ENCODE data around the gene PDHX. TPM values are rescaled to one million over a fixed set of nuclear protein-coding genes. Genes with fewer than 3 reads are reported as not detected.

The PDHX gene
- total RNA-seq, 1 experiment from 2014 or later = 63.0 TPM

DNA sequence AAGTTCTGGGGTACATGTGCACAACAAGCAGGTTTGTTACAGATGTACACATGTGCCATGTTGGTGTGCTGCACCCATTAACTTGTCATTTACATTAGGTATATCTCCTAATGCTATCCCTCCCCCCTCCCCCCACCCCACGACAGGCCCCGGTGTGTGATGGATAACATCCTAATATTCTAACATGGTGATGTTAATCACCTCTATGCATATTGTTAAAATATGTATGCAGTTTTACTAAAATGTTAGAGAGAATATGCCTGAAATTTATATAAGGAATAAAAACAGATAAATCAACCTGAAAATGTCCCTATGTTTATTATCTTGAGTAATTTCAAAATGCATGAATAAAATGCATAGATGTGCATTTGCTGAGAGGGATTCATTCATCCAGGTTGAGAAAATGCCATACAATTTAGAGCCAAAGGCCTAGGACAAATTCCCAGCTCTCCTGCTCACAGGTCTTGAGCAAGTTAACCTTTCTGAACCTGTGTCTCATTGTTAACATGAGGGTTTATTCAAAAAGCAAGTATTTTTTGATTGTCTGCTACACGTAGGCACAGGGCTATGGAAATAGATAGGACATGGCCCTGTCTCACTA, 38.9 kb upstream of the PDHX start:
- intact Hi-C loops (cut with micrococcal nuclease; ENCODE audit: unreplicated experiment) = no loop called here
- ChIA-PET CTCF (no interaction called here), POLR2A (no interaction called here)
- H3K9me3 ChIP-seq (ENCODE audit: control insufficient read depth, insufficient read depth, low read depth, low read length) = no peaks in the 10 kb centered on the region
- H3K4me3 ChIP-seq (ENCODE audit: low read depth in 2 of 2, low read length in 2 of 2) = no peak overlapping the region
- TF ChIP-seq SIN3A (IDR thresholded peaks at IDR 0.05; ENCODE audit: borderline replicate concordance, insufficient read depth, low read depth, low read length) = no peak
- TF ChIP-seq POLR2AphosphoS5 (IDR thresholded peaks at IDR 0.05; ENCODE audit: low read depth, low read length) = no peak
- no peak for TF ChIP-seq TCF7L2 (IDR thresholded peaks at IDR 0.05; ENCODE audit: low read depth, low read length)
- TF ChIP-seq CTCF (IDR thresholded peaks at IDR 0.05) = no peak
- no peak for TF ChIP-seq REST (IDR thresholded peaks at IDR 0.05; ENCODE audit: insufficient read depth in 1 of 2, low read depth in 2 of 2, low read length in 1 of 2)
- in situ Hi-C loops (cut with HindIII; ENCODE audit: low pct_unique_long_range_greater_than_20kb, low sequenced_read_pairs) = no loop called here
- no peak for DNase-seq (ENCODE audit: low read depth, low spot score)
- ATAC-seq = no peak
- no TSS peak for BruUV-seq (replicated peaks)
- H3K36me3 ChIP-seq (ENCODE audit: control insufficient read depth, insufficient read depth, low read length) = no peaks in the 10 kb centered on the region
- no peak overlapping the region for H3K27ac ChIP-seq (ENCODE audit: low read length)
- H3K4me1 ChIP-seq (ENCODE audit: control insufficient read depth, insufficient read depth, low read length) = no peaks in the 10 kb centered on the region
- no peaks in the 10 kb centered on the region for H3K27me3 ChIP-seq (ENCODE audit: control insufficient read depth, insufficient read depth, low read length)

DNA sequence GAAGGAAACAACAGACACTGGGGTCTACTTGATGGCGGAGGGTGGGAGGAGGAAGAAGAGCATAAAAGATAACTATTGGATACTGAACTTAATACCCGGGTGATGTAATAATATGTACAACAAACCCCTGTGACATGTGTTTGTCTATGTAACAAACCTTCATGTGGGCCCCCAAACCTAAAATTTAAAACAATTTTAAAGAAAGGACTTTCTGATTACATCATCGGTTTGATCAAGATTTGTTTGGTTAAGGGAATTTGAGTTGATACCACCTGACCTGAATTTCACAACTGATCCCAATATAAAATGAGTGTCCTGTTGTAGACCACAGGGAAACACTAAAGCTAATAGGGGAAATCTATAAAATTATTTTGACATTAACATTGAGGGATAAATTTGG, 34.5 kb upstream of the PDHX start:
- ChIA-PET POLR2A (interaction anchor here (0.7 kb wide), 1 partner anchor 436 kb away, joined by 4 read pairs; no protein-coding TSS in a partner anchor), CTCF (interaction anchor here (0.7 kb wide), 1 partner anchor 131 kb away, joined by 3 read pairs; no protein-coding TSS in a partner anchor)
- H3K27ac ChIP-seq (ENCODE audit: low read length) = no peak overlapping the region
- in situ Hi-C loops (cut with HindIII; ENCODE audit: low pct_unique_long_range_greater_than_20kb, low sequenced_read_pairs) = no loop called here
- H3K4me1 ChIP-seq (ENCODE audit: control insufficient read depth, insufficient read depth, low read length) = no peaks in the 10 kb centered on the region
- TF ChIP-seq REST (IDR thresholded peaks at IDR 0.05; ENCODE audit: insufficient read depth in 1 of 2, low read depth in 2 of 2, low read length in 1 of 2) (no peak), TCF7L2 (IDR thresholded peaks at IDR 0.05; ENCODE audit: low read depth, low read length) (no peak), CTCF (IDR thresholded peaks at IDR 0.05) (no peak), SIN3A (IDR thresholded peaks at IDR 0.05; ENCODE audit: borderline replicate concordance, insufficient read depth, low read depth, low read length) (no peak), POLR2AphosphoS5 (IDR thresholded peaks at IDR 0.05; ENCODE audit: low read depth, low read length) (no peak)
- DNase-seq (ENCODE audit: low read depth, low spot score) = no peak
- ATAC-seq = no peak
- H3K27me3 ChIP-seq (ENCODE audit: control insufficient read depth, insufficient read depth, low read length) = no peaks in the 10 kb centered on the region
- intact Hi-C loops (cut with micrococcal nuclease; ENCODE audit: unreplicated experiment) = no loop called here
- no peaks in the 10 kb centered on the region for H3K9me3 ChIP-seq (ENCODE audit: control insufficient read depth, insufficient read depth, low read depth, low read length)
- no peak overlapping the region for H3K4me3 ChIP-seq (ENCODE audit: low read depth in 2 of 2, low read length in 2 of 2)
- no TSS peak for BruUV-seq (replicated peaks)
- no peaks in the 10 kb centered on the region for H3K36me3 ChIP-seq (ENCODE audit: control insufficient read depth, insufficient read depth, low read length)

Measured in Panc1 (cell line).